Endothelial cell of umbilical vein (primary cell): Measurements from ENCODE around the gene GDF2. TPM values are rescaled to one million over a fixed set of nuclear protein-coding genes. Genes with fewer than 3 reads are reported as not detected.

Experiments
- BruUV-seq: library from RNA; stranded (reverse); fragments of 400-500 nt; replicated peaks from 2 replicates; lab custom pipeline; 2021; lab: Mats Ljungman, UMichigan
- CTCF ChIA-PET: fragments of 300-600, 350-600 bp; sonication (Branson Sonifier 250); formaldehyde crosslinking; loops from one replicate; lab custom pipeline; 2021; ENCODE audit warnings: antibody characterized with exemption, inconsistent platforms; lab: Charles Lee
- POLR2A ChIA-PET: fragments of 300-600, 350-600 bp; sonication (Branson Sonifier 250); formaldehyde crosslinking; loops from one replicate; lab custom pipeline; 2021; ENCODE audit warnings: antibody characterized with exemption, inconsistent platforms; lab: Charles Lee
- DNase-seq: peaks from one replicate; pipeline ENCODE4 v3.0.0-alpha.2; 2011; ENCODE audit warnings: low read depth, low spot score
- FAIRE-seq: peaks from 2 replicates; lab custom pipeline; 2011; peaks lifted over from hg19 to GRCh38; lab: Jason Lieb, UNC
- H2AFZ ChIP-seq: 2 replicates; pipeline ENCODE4 v1.6.0; 2012; ENCODE audit warnings: low read depth, low read length, control low read depth, inconsistent platforms
- H3K27ac ChIP-seq: 2 replicates; pipeline ENCODE4 v1.5.1; 2011; ENCODE audit warnings: low read depth, mild to moderate bottlenecking, control low read depth, low read length, moderate library complexity; ENCODE audit not compliant: insufficient read depth
- H3K27me3 ChIP-seq, 2 experiments: 2 replicates each; pipeline versions ENCODE4 v1.6.0 to v1.6.1; 2011; ENCODE audit warnings: low read length in 2 of 2, mixed read lengths in 1 of 2; ENCODE audit not compliant: control insufficient read depth in 2 of 2, insufficient read depth in 2 of 2
- H3K36me3 ChIP-seq, 2 experiments: 2 replicates in 1 of 2; 3 replicates in 1 of 2; pipeline ENCODE4 v1.5.1; 2011; ENCODE audit warnings: low read length in 2 of 2, mild to moderate bottlenecking in 1 of 2, moderate library complexity in 1 of 2; ENCODE audit not compliant: control insufficient read depth in 2 of 2, insufficient read depth in 2 of 2; ENCODE audit errors: extremely low read depth in 1 of 2
- H3K4me1 ChIP-seq: 3 replicates; pipeline ENCODE4 v1.5.1; 2011; ENCODE audit warnings: mild to moderate bottlenecking, low read length; ENCODE audit not compliant: control insufficient read depth, insufficient read depth; ENCODE audit errors: extremely low read depth
- H3K4me2 ChIP-seq: 2 replicates; pipeline ENCODE4 v1.6.1; 2011; ENCODE audit warnings: low read length, control low read depth, mixed read lengths; ENCODE audit not compliant: insufficient read depth
- H3K4me3 ChIP-seq, 3 experiments: fragments of 200-600 bp in 1 of 3; sonication (generic), shearing (Covaris generic) in 1 of 3; replicated peaks in 1 of 3; 2 replicates each; pipeline ENCODE4 v1.5.1; 2011 to 2016; ENCODE audit warnings: control low read depth in 3 of 3, low read length in 3 of 3, mild to moderate bottlenecking in 2 of 3, inconsistent platforms in 1 of 3, low read depth in 1 of 3, moderate library complexity in 1 of 3; ENCODE audit not compliant: insufficient read depth in 1 of 3
- H3K79me2 ChIP-seq: 2 replicates; pipeline ENCODE4 v1.6.0; 2012; ENCODE audit warnings: low read length, inconsistent platforms; ENCODE audit not compliant: control insufficient read depth, insufficient read depth
- H3K9ac ChIP-seq: replicated peaks from 2 replicates; pipeline ENCODE3; 2011; ENCODE audit warnings: low read length, control low read depth; ENCODE audit not compliant: insufficient read depth; ENCODE audit errors: extremely low read depth
- H3K9me1 ChIP-seq: replicated peaks from 3 replicates; pipeline ENCODE4 v1.6.0; 2011; ENCODE audit warnings: mild to moderate bottlenecking, low read length; ENCODE audit not compliant: control insufficient read depth, insufficient read depth; ENCODE audit errors: extremely low read depth
- H3K9me3 ChIP-seq: replicated peaks from 2 replicates; pipeline ENCODE4 v1.5.1; 2012; ENCODE audit warnings: low read length, inconsistent platforms; ENCODE audit not compliant: control insufficient read depth, insufficient read depth
- H4K20me1 ChIP-seq: replicated peaks from 2 replicates; pipeline ENCODE3; 2011; ENCODE audit warnings: mild to moderate bottlenecking, low read length; ENCODE audit not compliant: control insufficient read depth, insufficient read depth; ENCODE audit errors: extremely low read depth
- EZH2 ChIP-seq: IDR thresholded peaks from 2 replicates; pipeline ENCODE4 v1.6.1; 2012; ENCODE audit warnings: borderline replicate concordance, low read depth, mild to moderate bottlenecking, moderate library complexity, low read length, inconsistent platforms; ENCODE audit not compliant: severe bottlenecking
- FOS ChIP-seq: IDR thresholded peaks from 2 replicates; pipeline ENCODE4 v1.6.1; 2011; ENCODE audit warnings: mild to moderate bottlenecking, low read length, moderate library complexity, borderline replicate concordance; ENCODE audit not compliant: insufficient read depth
- GATA2 ChIP-seq: IDR thresholded peaks from 2 replicates; pipeline ENCODE4 v1.7.0; 2011; ENCODE audit warnings: low read depth, mild to moderate bottlenecking, moderate library complexity, mixed read lengths, low read length; ENCODE audit not compliant: insufficient read length, insufficient read depth
- JUN ChIP-seq: IDR thresholded peaks from 2 replicates; pipeline ENCODE4 v1.6.1; 2011; ENCODE audit warnings: borderline replicate concordance, low read depth; ENCODE audit not compliant: insufficient read length, insufficient read depth
- MYC ChIP-seq: IDR thresholded peaks from one replicate; pipeline ENCODE4 v1.6.1; 2011; ENCODE audit warnings: mild to moderate bottlenecking, low read depth, low read length
- POLR2A ChIP-seq: IDR thresholded peaks from 2 replicates; pipeline ENCODE4 v1.6.1; 2012; ENCODE audit warnings: low read depth, mild to moderate bottlenecking, control low read depth, low read length
- POLR2AphosphoS5 ChIP-seq: IDR thresholded peaks from 2 replicates; pipeline ENCODE4 v1.6.1; 2012; ENCODE audit warnings: low read depth, mild to moderate bottlenecking, control low read depth, low read length, moderate library complexity; ENCODE audit not compliant: insufficient read depth
- dilution Hi-C: fragments of 300-500 bp; cut with MboI; formaldehyde crosslinking; loops from one replicate; pipeline ENCODE4 v1.15.0; 2019; ENCODE audit warnings: low sequenced_read_pairs; ENCODE audit not compliant: extremely low pct_ligation_motif_present
- intact Hi-C: fragments of 100-400 bp; cut with micrococcal nuclease; formaldehyde crosslinking; loops from one replicate; pipeline ENCODE4 v1.10.0; 2022
- polyA plus RNA-seq, 4 experiments: library from polyadenylated mRNA; depleted of rRNA in 3 of 4; stranded (reverse) in 3 of 4; unstranded in 1 of 4; fragments of >200 nt; gene quantifications; 2 replicates each; pipeline versions ENCODE4 v1.2.1 to v1.2.3, GENCODE V29; 2011 to 2012; ENCODE audit warnings: missing spikeins in 1 of 4
- total RNA-seq: library from RNA; stranded (reverse); gene quantifications from 2 replicates; pipeline ENCODE4 v1.2.3, GENCODE V29; 2021
- TF ChIP-seq, protein P1 (sequence below), 2 donors: IDR thresholded peaks; 1 replicate in 1 of 2; 2 replicates in 1 of 2; pipeline ENCODE4 v1.5.1; 2011; ENCODE audit warnings: low read length in 2 of 2, mild to moderate bottlenecking in 2 of 2, moderate library complexity in 2 of 2, control low read depth in 1 of 2, inconsistent platforms in 1 of 2, low read depth in 1 of 2; ENCODE audit not compliant: insufficient read depth in 1 of 2; ENCODE audit errors: extremely low read depth in 1 of 2
- TF ChIP-seq, protein P2 (sequence below): IDR thresholded peaks from 2 replicates; pipeline ENCODE4 v1.6.1; 2011; ENCODE audit not compliant: insufficient read depth, insufficient read length

The GDF2 gene
- total and polyA plus RNA-seq, 2 donors (not counting 3 experiments of a cell fraction or from before 2014, with no cell fraction given) = not detected

DNA sequence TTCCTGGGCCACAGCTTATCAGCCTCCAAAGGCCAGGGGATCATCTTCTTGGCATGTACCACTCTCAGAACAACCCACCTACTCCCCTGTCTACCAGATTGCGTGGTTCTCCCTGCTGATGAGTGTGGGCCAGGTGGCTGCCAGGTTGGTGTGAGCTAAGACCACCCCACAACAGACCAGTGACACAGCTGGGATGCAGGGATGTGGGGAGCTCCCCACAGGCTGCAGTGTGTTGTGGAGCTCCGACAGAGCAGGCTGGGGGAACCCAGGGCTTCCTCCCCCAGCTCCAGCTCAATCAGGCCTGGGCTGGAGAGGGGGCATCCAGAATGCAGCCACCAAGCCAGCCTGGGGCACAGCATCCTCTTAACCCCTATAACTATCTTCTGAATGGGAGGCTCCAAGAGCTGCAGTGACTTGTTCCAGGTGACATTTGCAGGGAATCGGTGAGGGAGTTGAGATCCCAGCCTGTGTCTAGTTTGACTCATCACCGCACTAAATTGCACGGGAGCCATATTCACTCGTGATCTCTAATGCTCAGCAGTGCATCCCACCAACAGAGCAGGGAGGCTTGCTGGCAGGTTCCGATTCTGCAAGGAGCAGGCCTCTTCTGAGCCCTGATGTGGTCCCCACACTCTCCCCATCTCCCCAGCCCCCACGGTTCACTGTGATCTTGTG is 596 bp upstream of the GDF2 start:
- no TSS peak for BruUV-seq

More for the DNA sequence above, 596 bp upstream of the GDF2 start:
- intact Hi-C loops = no loop called here
- CTCF ChIA-PET = interaction anchor here (1.3 to 2.9 kb wide), 2 partner anchors 9 to 19 kb away, joined by 4 to 15 read pairs; no protein-coding TSS in a partner anchor
- Histone ChIP-seq H3K27ac (no peak overlapping the region), H3K79me2 (no peaks in the 10 kb centered on the region), H3K4me2 (no peak overlapping the region), H4K20me1 (no peaks in the 10 kb centered on the region), H3K9me1 (no peaks in the 10 kb centered on the region), H3K27me3 (peaks cover 2 to 3% of the 10 kb centered on the region in 2 experiments), H3K9ac (no peak overlapping the region), H3K4me1 (no peaks in the 10 kb centered on the region), H3K36me3 (no peaks in the 10 kb centered on the region), H2AFZ (no peak overlapping the region), H3K9me3 (no peaks in the 10 kb centered on the region), H3K4me3 (no peak overlapping the region)
- DNase-seq (no peak), FAIRE-seq (no peak)
- dilution Hi-C loops = no loop called here
- no peak for TF ChIP-seq POLR2A
- TF ChIP-seq, protein P1, sequence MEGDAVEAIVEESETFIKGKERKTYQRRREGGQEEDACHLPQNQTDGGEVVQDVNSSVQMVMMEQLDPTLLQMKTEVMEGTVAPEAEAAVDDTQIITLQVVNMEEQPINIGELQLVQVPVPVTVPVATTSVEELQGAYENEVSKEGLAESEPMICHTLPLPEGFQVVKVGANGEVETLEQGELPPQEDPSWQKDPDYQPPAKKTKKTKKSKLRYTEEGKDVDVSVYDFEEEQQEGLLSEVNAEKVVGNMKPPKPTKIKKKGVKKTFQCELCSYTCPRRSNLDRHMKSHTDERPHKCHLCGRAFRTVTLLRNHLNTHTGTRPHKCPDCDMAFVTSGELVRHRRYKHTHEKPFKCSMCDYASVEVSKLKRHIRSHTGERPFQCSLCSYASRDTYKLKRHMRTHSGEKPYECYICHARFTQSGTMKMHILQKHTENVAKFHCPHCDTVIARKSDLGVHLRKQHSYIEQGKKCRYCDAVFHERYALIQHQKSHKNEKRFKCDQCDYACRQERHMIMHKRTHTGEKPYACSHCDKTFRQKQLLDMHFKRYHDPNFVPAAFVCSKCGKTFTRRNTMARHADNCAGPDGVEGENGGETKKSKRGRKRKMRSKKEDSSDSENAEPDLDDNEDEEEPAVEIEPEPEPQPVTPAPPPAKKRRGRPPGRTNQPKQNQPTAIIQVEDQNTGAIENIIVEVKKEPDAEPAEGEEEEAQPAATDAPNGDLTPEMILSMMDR (IDR thresholded peaks at IDR 0.05; ENCODE audit: extremely low read depth in 1 of 2, insufficient read depth in 1 of 2, low read depth in 1 of 2, low read length in 2 of 2) = no peak
- TF ChIP-seq, protein P2, sequence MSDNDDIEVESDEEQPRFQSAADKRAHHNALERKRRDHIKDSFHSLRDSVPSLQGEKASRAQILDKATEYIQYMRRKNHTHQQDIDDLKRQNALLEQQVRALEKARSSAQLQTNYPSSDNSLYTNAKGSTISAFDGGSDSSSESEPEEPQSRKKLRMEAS = no peak
- no peak for TF ChIP-seq POLR2AphosphoS5
- TF ChIP-seq FOS = no peak
- no peak for TF ChIP-seq EZH2
- no peak for TF ChIP-seq GATA2
- TF ChIP-seq JUN = no peak
- no peak for TF ChIP-seq MYC
- POLR2A ChIA-PET = no interaction called here
